HFF-Myc (cell line): ENCODE results near the gene CPNE9.

Source experiments
- DNase-seq: peaks from one replicate; pipeline ENCODE4 v3.0.0-alpha.2; 2011; ENCODE audit warnings: low read depth; ENCODE audit errors: extremely low read depth
- H3K4me3 ChIP-seq: replicated peaks from 2 replicates; pipeline ENCODE4 v1.5.1; 2011; ENCODE audit warnings: low read depth, mild to moderate bottlenecking, control low read depth, low read length
- CTCF ChIP-seq: IDR thresholded peaks from 2 replicates; pipeline ENCODE4 v1.5.1; 2012; ENCODE audit warnings: mild to moderate bottlenecking, low read depth, low read length, control low read depth; ENCODE audit errors: missing control alignments

The CPNE9 gene

GRCh38 chr3:9692416-9692815, 11.2 kb upstream of the CPNE9 start:
- no peak for TF ChIP-seq CTCF
- no peak for DNase-seq
- no peak overlapping the region for H3K4me3 ChIP-seq

GRCh38 chr3:9695345-9695744, 8.3 kb upstream of the CPNE9 start:
- DNase-seq: no peak
- H3K4me3 ChIP-seq: no peak overlapping the region
- no peak for TF ChIP-seq CTCF

- TF ChIP-seq CTCF: no peak
- no peak overlapping the region for H3K4me3 ChIP-seq
- DNase-seq: no peak
Measured at GRCh38 chr3:9695746-9696145, 7.9 kb upstream of the CPNE9 start.

GRCh38 chr3:9696480-9697220, 7.0 kb upstream of the CPNE9 start:
- no peak for DNase-seq
- H3K4me3 ChIP-seq: no peak overlapping the region
- no peak for TF ChIP-seq CTCF

- TF ChIP-seq CTCF: no peak
- no peak overlapping the region for H3K4me3 ChIP-seq
- DNase-seq: no peak
Measured at GRCh38 chr3:9697892-9698291, 5.7 kb upstream of the CPNE9 start.

- TF ChIP-seq CTCF: no peak
- no peak for DNase-seq
- H3K4me3 ChIP-seq: no peak overlapping the region
Measured at GRCh38 chr3:9698293-9698692, 5.3 kb upstream of the CPNE9 start.

GRCh38 chr3:9700536-9700935, 3.1 kb upstream of the CPNE9 start:
- TF ChIP-seq CTCF: no peak
- DNase-seq: no peak
- H3K4me3 ChIP-seq: no peak overlapping the region
